HCT116 (cell line): ENCODE measurements around the gene LRRC4. TPM values are rescaled to one million over a fixed set of nuclear protein-coding genes. Genes with fewer than 3 reads are reported as not detected.

ENCODE experiments used
- ATAC-seq: fragments of 200-7000 bp; cut with Tn5 transposase; 2 replicates; pipeline ENCODE4 v1.9.1; 2020; ENCODE audit warnings: mild to moderate bottlenecking, moderate library complexity
- BruUV-seq: library from RNA; stranded (reverse); fragments of 400-500 nt; replicated peaks from 2 replicates; lab custom pipeline; 2021; lab: Mats Ljungman, UMichigan
- CTCF ChIA-PET: fragments of 300-600 bp; sonication (Branson Sonifier 250); formaldehyde crosslinking; loops from one replicate; lab custom pipeline; 2021; ENCODE audit warnings: antibody characterized with exemption; lab: Charles Lee
- POLR2A ChIA-PET: fragments of 300-600, 350-600 bp; sonication (Branson Sonifier 250); formaldehyde crosslinking; loops from one replicate; lab custom pipeline; 2021; ENCODE audit warnings: antibody characterized with exemption; lab: Charles Lee
- RAD21 ChIA-PET, 2 experiments: fragments of 300-600 bp; sonication (Branson Sonifier 250); formaldehyde crosslinking; loops; one replicate each; lab custom pipeline; 2023; ENCODE audit warnings: low total read pairs in 2 of 2; ENCODE audit not compliant: uncharacterized antibody in 2 of 2, unreplicated experiment in 2 of 2, low non-redundant PET in 1 of 2; lab: Charles Lee
- DNase-seq: peaks from one replicate; pipeline ENCODE4 v3.0.0-alpha.2; 2010; ENCODE audit warnings: low read depth, low spot score
- H2AFZ ChIP-seq: fragments of 200-600 bp; shearing (Covaris generic), sonication (generic); 2 replicates; pipeline ENCODE4 v1.6.1; 2017; ENCODE audit warnings: low read depth, mixed run types, mixed read lengths, antibody characterized with exemption, low read length; ENCODE audit not compliant: poor library complexity, severe bottlenecking
- H3K27ac ChIP-seq: 2 replicates; pipeline ENCODE4 v1.5.1; 2012; ENCODE audit warnings: low read depth, low read length
- H3K27me3 ChIP-seq: fragments of 200-600 bp; sonication (generic); 2 replicates; pipeline ENCODE4 v1.6.1; 2016; ENCODE audit warnings: mixed run types, low read length, mixed read lengths; ENCODE audit not compliant: insufficient read depth
- H3K36me3 ChIP-seq, 2 experiments: fragments of 200-500 bp in 1 of 2; fragments of 200-600 bp in 1 of 2; sonication (Bioruptor generic) in 1 of 2; sonication (generic) in 1 of 2; 2 replicates each; pipeline versions ENCODE4 v1.5.1 to v1.6.1; 2014 to 2016; ENCODE audit warnings: low read length in 2 of 2, inconsistent platforms in 1 of 2, mixed read lengths in 1 of 2, mixed run types in 1 of 2; ENCODE audit not compliant: insufficient read depth in 2 of 2, control insufficient read depth in 1 of 2
- H3K4me1 ChIP-seq, 2 experiments: fragments of 200-600 bp in 1 of 2; sonication (generic) in 1 of 2; 2 replicates each; pipeline versions ENCODE4 v1.5.1 to v1.6.1; 2012 to 2017; ENCODE audit warnings: low read length in 2 of 2, inconsistent platforms in 1 of 2, mild to moderate bottlenecking in 1 of 2, mixed read lengths in 1 of 2, mixed run types in 1 of 2, moderate library complexity in 1 of 2; ENCODE audit not compliant: insufficient read depth in 2 of 2, control insufficient read depth in 1 of 2
- H3K4me2 ChIP-seq: fragments of 200-600 bp; sonication (generic); 2 replicates; pipeline ENCODE4 v1.6.1; 2017; ENCODE audit warnings: mixed run types, low read length, mixed read lengths
- H3K4me3 ChIP-seq, 2 experiments: fragments of 200-600 bp in 1 of 2; sonication (generic) in 1 of 2; replicated peaks in 1 of 2; 2 replicates each; pipeline ENCODE4 v1.5.1; 2011 to 2016; ENCODE audit warnings: low read length in 2 of 2, control low read depth in 1 of 2, low read depth in 1 of 2, mild to moderate bottlenecking in 1 of 2, mixed read lengths in 1 of 2, mixed run types in 1 of 2
- H3K79me2 ChIP-seq: fragments of 200-600 bp; sonication (generic); 2 replicates; pipeline ENCODE4 v1.6.1; 2017; ENCODE audit warnings: mild to moderate bottlenecking, mixed run types, low read length, moderate library complexity, mixed read lengths; ENCODE audit not compliant: insufficient read depth
- H3K9ac ChIP-seq: fragments of 200-600 bp; sonication (generic); 2 replicates; pipeline ENCODE4 v1.6.1; 2016; ENCODE audit warnings: low read length, mixed read lengths
- H3K9me2 ChIP-seq: fragments of 200-600 bp; sonication (generic), shearing (Covaris generic); 2 replicates; pipeline ENCODE4 v1.6.1; 2017; ENCODE audit warnings: mixed run types, mild to moderate bottlenecking, moderate library complexity; ENCODE audit not compliant: insufficient read depth
- H3K9me3 ChIP-seq, 2 experiments: fragments of 200-500 bp in 1 of 2; fragments of 200-600 bp in 1 of 2; sonication (Bioruptor generic) in 1 of 2; sonication (generic) in 1 of 2; 2 replicates each; pipeline ENCODE4 v1.6.1; 2014 to 2017; ENCODE audit warnings: low read length in 2 of 2, mixed read lengths in 2 of 2, inconsistent platforms in 1 of 2, low read depth in 1 of 2, mild to moderate bottlenecking in 1 of 2, mixed run types in 1 of 2, moderate library complexity in 1 of 2; ENCODE audit not compliant: control insufficient read depth in 1 of 2, insufficient read depth in 1 of 2
- H4K20me1 ChIP-seq: fragments of 200-600 bp; sonication (generic), shearing (Covaris generic); 2 replicates; pipeline ENCODE4 v1.6.1; 2017; ENCODE audit warnings: mixed run types, mild to moderate bottlenecking, moderate library complexity; ENCODE audit not compliant: insufficient read depth
- ATF3 ChIP-seq: IDR thresholded peaks from 2 replicates; pipeline ENCODE4 v1.6.1; 2012
- EZH2phosphoT487 ChIP-seq: fragments of 200-600 bp; IDR thresholded peaks from 2 replicates; pipeline ENCODE4 v1.6.1; 2018; ENCODE audit warnings: antibody characterized with exemption, borderline replicate concordance
- POLR2AphosphoS5 ChIP-seq: IDR thresholded peaks from 2 replicates; pipeline ENCODE4 v1.6.1; 2011; ENCODE audit warnings: mild to moderate bottlenecking, low read depth, low read length, moderate library complexity
- ZBTB33 ChIP-seq: IDR thresholded peaks from 2 replicates; pipeline ENCODE4 v1.6.1; 2011; ENCODE audit warnings: mild to moderate bottlenecking, low read length, moderate library complexity; ENCODE audit not compliant: insufficient replicate concordance; ENCODE audit errors: extremely low read depth
- intact Hi-C: fragments of 100-400 bp; cut with micrococcal nuclease; formaldehyde crosslinking; loops from 2 replicates; pipeline ENCODE4 v1.10.0; 2022
- total RNA-seq: library from RNA; stranded (reverse); gene quantifications from one replicate; pipeline ENCODE4 v1.2.1, GENCODE V29; 2021; ENCODE audit not compliant: unreplicated experiment

LRRC4 gene
- total RNA-seq, 1 experiment from 2014 or later: not detected

GRCh38 chr7:128071376-128071775 is 40.1 kb upstream of the LRRC4 start:
- H3K79me2 ChIP-seq: no peaks in the 10 kb centered on the region
- no peaks in the 10 kb centered on the region for H3K9me2 ChIP-seq
- no peak for DNase-seq
- H3K9me3 ChIP-seq: no peaks in the 10 kb centered on the region
- no peaks in the 10 kb centered on the region for H3K4me1 ChIP-seq
- BruUV-seq: no TSS peak
- intact Hi-C loops: no loop called here
- no peak overlapping the region for H3K4me2 ChIP-seq
- RAD21 ChIA-PET: no interaction called here
- TF ChIP-seq ATF3: no peak
- TF ChIP-seq ZBTB33: no peak
- no peak for TF ChIP-seq EZH2phosphoT487
- TF ChIP-seq POLR2AphosphoS5: no peak
- TF ChIP-seq, all 23 proteins: peak for 0
- no peak overlapping the region for H3K4me3 ChIP-seq
- ChIA-PET CTCF (no interaction called here), POLR2A (no interaction called here)
- no peaks in the 10 kb centered on the region for H4K20me1 ChIP-seq
- no peak overlapping the region for H2AFZ ChIP-seq
- ATAC-seq: no peak
- no peak overlapping the region for H3K9ac ChIP-seq
- H3K27ac ChIP-seq: no peak overlapping the region
- peaks cover 0 to 2% of the 10 kb centered on the region in 2 experiments; a peak in 1 of 4 replicates for H3K36me3 ChIP-seq
- no peaks in the 10 kb centered on the region for H3K27me3 ChIP-seq
